Bronchial epithelial cell (primary cell): ENCODE data around the gene JARID2. TPM values are rescaled to one million over a fixed set of nuclear protein-coding genes. Genes with fewer than 3 reads are reported as not detected.

Experiments
- DNase-seq: peaks from one replicate; pipeline ENCODE4 v3.0.0-alpha.2; 2010; ENCODE audit warnings: low read depth
- FAIRE-seq: peaks from 2 replicates; lab custom pipeline; 2011; peaks lifted over from hg19 to GRCh38; lab: Jason Lieb, UNC
- H3K27me3 ChIP-seq: 2 replicates; pipeline ENCODE4 v1.5.1; 2011; ENCODE audit warnings: low read length; ENCODE audit not compliant: control insufficient read depth, insufficient read depth
- H3K36me3 ChIP-seq: 2 replicates; pipeline ENCODE4 v1.5.1; 2011; ENCODE audit warnings: low read length; ENCODE audit not compliant: control insufficient read depth, insufficient read depth
- H3K4me3 ChIP-seq: 2 replicates; pipeline ENCODE4 v1.5.1; 2011; ENCODE audit warnings: mild to moderate bottlenecking, low read depth, low read length, control low read depth
- total RNA-seq: library from RNA; depleted of rRNA; stranded (reverse); fragments of >200 nt; gene quantifications from 2 replicates; pipeline ENCODE4 v1.2.1, GENCODE V29; 2014
- TF ChIP-seq, protein P1 (sequence below): IDR thresholded peaks from 2 replicates; pipeline ENCODE4 v1.5.1; 2011; ENCODE audit warnings: mild to moderate bottlenecking, moderate library complexity, low read length, control low read depth, inconsistent platforms; ENCODE audit not compliant: insufficient read depth, severe bottlenecking

Gene JARID2
- total RNA-seq, 1 donor from 2014 or later = 29.2 TPM

DNA sequence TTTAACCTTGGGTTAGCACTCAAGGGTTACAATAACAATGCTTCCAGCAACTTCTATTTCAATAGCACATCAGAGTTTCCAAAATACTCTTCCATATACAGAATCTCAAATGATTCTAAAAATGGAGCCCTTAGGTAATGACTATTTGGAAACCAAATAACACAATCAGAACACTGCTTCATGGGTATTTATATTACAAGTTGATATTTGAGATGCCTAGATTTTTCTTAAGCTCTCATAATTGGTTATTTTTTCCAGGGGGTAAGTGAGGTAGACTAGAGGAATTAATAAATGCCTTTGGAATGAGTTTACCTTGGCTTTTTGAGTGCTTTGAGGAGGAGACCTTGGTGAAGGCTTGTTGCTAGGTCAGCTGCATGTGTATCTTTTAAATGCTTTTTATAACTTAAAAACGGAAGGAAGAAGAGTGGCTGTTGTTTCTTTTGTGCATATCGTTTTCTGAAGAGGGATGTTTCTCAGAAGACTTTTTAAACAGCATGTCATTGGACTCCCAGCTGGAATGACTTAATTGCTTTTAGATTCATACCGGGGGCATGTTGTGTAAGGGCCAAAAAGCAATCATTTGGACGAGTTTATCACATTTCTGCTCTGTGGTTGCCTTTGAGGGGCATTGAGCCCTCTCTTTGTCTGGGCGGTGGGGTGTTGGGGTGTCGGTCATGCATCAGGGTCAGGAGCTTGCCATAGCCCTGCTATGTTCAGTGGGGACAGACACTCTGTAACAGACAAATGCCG lies 230.9 kb downstream of the JARID2 start:
- H3K4me3 ChIP-seq = no peak overlapping the region
- TF ChIP-seq, protein P1, sequence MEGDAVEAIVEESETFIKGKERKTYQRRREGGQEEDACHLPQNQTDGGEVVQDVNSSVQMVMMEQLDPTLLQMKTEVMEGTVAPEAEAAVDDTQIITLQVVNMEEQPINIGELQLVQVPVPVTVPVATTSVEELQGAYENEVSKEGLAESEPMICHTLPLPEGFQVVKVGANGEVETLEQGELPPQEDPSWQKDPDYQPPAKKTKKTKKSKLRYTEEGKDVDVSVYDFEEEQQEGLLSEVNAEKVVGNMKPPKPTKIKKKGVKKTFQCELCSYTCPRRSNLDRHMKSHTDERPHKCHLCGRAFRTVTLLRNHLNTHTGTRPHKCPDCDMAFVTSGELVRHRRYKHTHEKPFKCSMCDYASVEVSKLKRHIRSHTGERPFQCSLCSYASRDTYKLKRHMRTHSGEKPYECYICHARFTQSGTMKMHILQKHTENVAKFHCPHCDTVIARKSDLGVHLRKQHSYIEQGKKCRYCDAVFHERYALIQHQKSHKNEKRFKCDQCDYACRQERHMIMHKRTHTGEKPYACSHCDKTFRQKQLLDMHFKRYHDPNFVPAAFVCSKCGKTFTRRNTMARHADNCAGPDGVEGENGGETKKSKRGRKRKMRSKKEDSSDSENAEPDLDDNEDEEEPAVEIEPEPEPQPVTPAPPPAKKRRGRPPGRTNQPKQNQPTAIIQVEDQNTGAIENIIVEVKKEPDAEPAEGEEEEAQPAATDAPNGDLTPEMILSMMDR = no peak
- H3K36me3 ChIP-seq = peaks cover 7% of the 10 kb centered on the region
- DNase-seq (no peak), FAIRE-seq (no peak)
- H3K27me3 ChIP-seq = no peaks in the 10 kb centered on the region

DNA sequence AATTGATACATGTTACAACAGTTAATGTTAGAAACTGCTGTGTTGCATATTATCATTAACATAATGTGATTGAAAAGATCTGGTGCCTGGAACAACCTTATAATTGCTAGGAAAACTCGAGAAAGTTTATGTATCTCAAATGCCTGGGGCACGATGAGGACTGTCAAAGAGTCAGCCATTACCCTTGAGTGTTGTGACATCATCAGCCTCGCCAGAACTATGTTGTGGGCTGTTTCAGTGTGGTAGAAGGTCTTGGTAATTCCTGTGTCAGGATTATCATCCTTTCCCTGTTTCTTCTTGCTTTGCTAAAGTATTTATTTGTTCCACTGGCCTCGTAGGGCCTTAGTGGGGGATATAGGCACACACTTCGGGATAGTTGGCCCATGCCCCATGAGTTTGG lies 231.9 kb downstream of the JARID2 start:
- Histone ChIP-seq H3K4me3 (no peak overlapping the region), H3K36me3 (peaks cover 6% of the 10 kb centered on the region), H3K27me3 (no peaks in the 10 kb centered on the region)
- TF ChIP-seq, protein P1 = no peak
- FAIRE-seq (no peak), DNase-seq (no peak)

DNA sequence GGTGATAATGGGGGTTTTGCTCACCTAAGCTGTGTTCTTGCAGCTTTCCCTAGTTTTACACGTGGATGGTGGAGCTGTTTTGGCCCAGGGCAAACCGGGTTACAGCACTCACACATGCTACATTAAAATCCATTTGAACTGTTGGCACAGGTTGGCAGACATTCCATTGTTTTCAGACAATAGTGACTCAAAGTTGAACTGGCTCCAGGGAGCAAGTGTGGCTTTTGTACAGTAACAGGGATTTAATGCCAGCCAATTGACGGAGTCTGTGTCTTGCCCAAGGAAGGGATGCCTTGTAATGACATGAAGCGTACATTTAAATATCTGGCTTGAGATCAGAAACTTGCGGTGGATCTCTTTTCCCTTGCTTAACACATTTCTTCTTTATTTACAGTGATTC lies 233.9 kb downstream of the JARID2 start:
- TF ChIP-seq, protein P1 = no peak
- H3K4me3 ChIP-seq = no peak overlapping the region
- H3K27me3 ChIP-seq = no peaks in the 10 kb centered on the region
- FAIRE-seq (peak; percentile 82), DNase-seq (peak; percentile 93)
- H3K36me3 ChIP-seq = peaks cover 6% of the 10 kb centered on the region

DNA sequence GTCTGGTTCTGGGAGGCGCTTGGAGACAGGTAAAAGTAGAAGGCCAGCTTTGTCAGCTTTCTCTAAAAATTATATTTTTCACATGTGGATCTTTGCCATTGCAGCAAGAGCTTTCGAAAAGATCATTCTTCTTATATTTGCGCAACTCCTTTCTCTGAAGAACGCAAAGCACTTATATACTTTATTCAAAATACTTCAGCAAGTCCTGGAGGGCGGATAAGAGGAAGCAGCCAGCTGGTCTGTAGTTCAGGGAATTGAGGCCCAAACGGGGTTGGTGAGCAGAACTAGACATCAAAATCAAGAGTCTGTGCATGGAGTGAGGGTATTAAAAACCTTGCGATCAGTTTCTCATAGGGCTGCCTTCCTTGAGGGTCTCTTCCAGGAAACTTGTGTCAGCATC lies 234.7 kb downstream of the JARID2 start:
- DNase-seq = no peak
- Histone ChIP-seq H3K4me3 (no peak overlapping the region), H3K27me3 (no peaks in the 10 kb centered on the region), H3K36me3 (peaks cover 3% of the 10 kb centered on the region)
- no peak for FAIRE-seq
- TF ChIP-seq, protein P1 = no peak

DNA sequence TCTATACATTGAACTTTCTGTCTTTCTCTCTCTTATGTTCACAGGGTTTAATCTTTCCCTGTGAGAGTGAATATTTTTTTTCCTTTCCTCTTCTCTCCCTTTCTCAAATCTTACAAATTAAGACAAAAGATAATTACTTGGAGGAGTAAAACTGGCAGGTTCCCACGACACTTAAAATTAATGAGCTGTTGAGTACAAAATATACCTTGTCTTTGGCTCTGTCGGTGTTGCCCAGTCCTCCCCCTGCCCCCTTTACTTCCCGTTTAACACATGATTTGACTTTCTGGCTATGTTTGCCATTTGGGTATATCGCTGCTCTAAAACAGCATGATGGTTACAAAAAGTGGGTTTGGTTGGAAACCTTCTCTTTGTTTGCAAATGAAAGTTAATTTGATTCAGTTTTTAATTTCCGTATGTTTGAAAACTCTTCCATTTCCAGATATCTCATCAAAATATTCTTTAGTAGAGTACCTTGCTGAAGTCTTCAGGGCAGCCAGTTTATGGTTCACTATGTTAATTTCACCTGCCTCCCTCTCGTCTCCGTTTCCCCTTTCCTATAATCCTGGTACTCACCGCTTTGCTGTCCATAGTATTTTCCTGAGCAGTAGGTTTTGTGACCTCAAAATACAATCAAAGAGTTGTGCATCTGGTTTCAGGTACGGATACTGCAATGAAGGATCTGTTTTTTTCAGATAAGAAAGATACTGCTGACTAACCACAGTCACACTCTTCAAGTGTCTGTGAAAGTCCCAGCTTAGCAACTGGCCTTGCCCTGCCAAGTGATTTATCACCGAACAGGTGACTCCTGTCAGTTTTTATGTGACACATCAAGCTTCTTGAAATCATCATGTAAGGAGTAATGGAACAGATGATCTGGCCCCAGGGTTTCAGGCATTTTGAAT lies 235.8 kb downstream of the JARID2 start:
- no peak overlapping the region for H3K4me3 ChIP-seq
- FAIRE-seq (no peak), DNase-seq (peak; percentile 26)
- peaks cover 4% of the 10 kb centered on the region for H3K36me3 ChIP-seq
- TF ChIP-seq, protein P1 = no peak
- no peaks in the 10 kb centered on the region for H3K27me3 ChIP-seq
